Measurements from ENCODE around the gene TMEM165.
"Not testable (repeated sequence)": the region's sequence is repeated elsewhere in the genome, so short reads cannot be mapped to it uniquely, and the experiment has no call there.

The TMEM165 gene

GRCh38 chr4:55395529-55396307, at the start of gene TMEM165:
TSS of gene TMEM165 (plus strand) at chr4:55395957. CDS start at chr4:55396190, 233 bp downstream.
- DNase-seq, result peak; percentile 92

GRCh38 chr4:55345980-55346850, 49.5 kb upstream of the TMEM165 start, which contains the start of gene SRD5A3:
TSS of gene SRD5A3 (plus strand) at chr4:55346242. CDS start at chr4:55346337, 95 bp downstream.
- DNase-seq, result peak; percentile 71 to 87

- no peak for DNase-seq
Observed at GRCh38 chr4:55346851-55347255, 48.9 kb upstream of the TMEM165 start.

- no peak for DNase-seq
Observed at GRCh38 chr4:55347610-55348228, 48.0 kb upstream of the TMEM165 start.

- peak in 1 of 2 experiments; percentile 13 for DNase-seq
Observed at GRCh38 chr4:55348466-55348865, 47.3 kb upstream of the TMEM165 start.

GRCh38 chr4:55350870-55351269, 44.9 kb upstream of the TMEM165 start:
- not testable (repeated sequence) for DNase-seq

GRCh38 chr4:55351824-55352223, 43.9 kb upstream of the TMEM165 start:
- DNase-seq, result no peak

GRCh38 chr4:55352726-55353125, 43.0 kb upstream of the TMEM165 start:
- no peak for DNase-seq

- DNase-seq, result not testable (repeated sequence)
Observed at GRCh38 chr4:55353228-55353747, 42.5 kb upstream of the TMEM165 start.

GRCh38 chr4:55354648-55355047, 41.1 kb upstream of the TMEM165 start:
- no peak for DNase-seq

- DNase-seq, result no peak
Observed at GRCh38 chr4:55355555-55355954, 40.2 kb upstream of the TMEM165 start.

GRCh38 chr4:55356991-55357461, 38.7 kb upstream of the TMEM165 start:
- no peak for DNase-seq

GRCh38 chr4:55358246-55358645, 37.5 kb upstream of the TMEM165 start:
- no peak for DNase-seq

GRCh38 chr4:55358668-55359067, 37.1 kb upstream of the TMEM165 start:
- no peak for DNase-seq

- no peak for DNase-seq
Observed at GRCh38 chr4:55359397-55359916, 36.3 kb upstream of the TMEM165 start.

- DNase-seq, result not testable (repeated sequence)
Observed at GRCh38 chr4:55362938-55363337, 32.8 kb upstream of the TMEM165 start.

GRCh38 chr4:55363691-55364351, 31.9 kb upstream of the TMEM165 start:
- DNase-seq, result no peak

- DNase-seq, result no peak
Observed at GRCh38 chr4:55364691-55365344, 30.9 kb upstream of the TMEM165 start.

GRCh38 chr4:55365345-55365728, 30.4 kb upstream of the TMEM165 start:
- no peak for DNase-seq

GRCh38 chr4:55366621-55367020, 29.1 kb upstream of the TMEM165 start:
- DNase-seq, result no peak

GRCh38 chr4:55367084-55367722, 28.6 kb upstream of the TMEM165 start:
- DNase-seq, result no peak

All from NCI-H2081 (cell line).